Osteoblast (primary cell): Measurements from ENCODE around the gene RAD51B. TPM values are rescaled to one million over a fixed set of nuclear protein-coding genes. Genes with fewer than 3 reads are reported as not detected.

Experiments used
- DNase-seq: peaks from one replicate; pipeline ENCODE4 v3.0.0; 2011; ENCODE audit warnings: low spot score, mixed read lengths; ENCODE audit not compliant: insufficient read length; ENCODE audit errors: missing footprints
- H2AFZ ChIP-seq: 2 replicates; pipeline ENCODE4 v1.6.0; 2011; ENCODE audit warnings: mild to moderate bottlenecking, low read length
- H3K27ac ChIP-seq: 2 replicates; pipeline ENCODE4 v1.5.1; 2011; ENCODE audit warnings: mild to moderate bottlenecking, low read depth, low read length, moderate library complexity
- H3K27me3 ChIP-seq: 2 replicates; pipeline ENCODE4 v1.6.0; 2012; ENCODE audit warnings: mild to moderate bottlenecking, control low read depth, inconsistent platforms, low read length, moderate library complexity; ENCODE audit not compliant: insufficient read depth
- H3K36me3 ChIP-seq: 2 replicates; pipeline ENCODE4 v1.5.1; 2011; ENCODE audit warnings: mild to moderate bottlenecking, low read length, control low read depth, moderate library complexity; ENCODE audit not compliant: insufficient read depth
- H3K4me1 ChIP-seq: 2 replicates; pipeline ENCODE4 v1.5.1; 2011; ENCODE audit warnings: mild to moderate bottlenecking, low read length, control low read depth, moderate library complexity; ENCODE audit not compliant: insufficient read depth
- H3K4me2 ChIP-seq: 2 replicates; pipeline ENCODE4 v1.6.0; 2011; ENCODE audit warnings: mild to moderate bottlenecking, low read length; ENCODE audit not compliant: insufficient read depth
- H3K4me3 ChIP-seq: fragments of 200-600 bp; sonication (generic); 3 replicates; pipeline ENCODE4 v1.5.1; 2012; ENCODE audit warnings: mild to moderate bottlenecking, low read length, inconsistent platforms; ENCODE audit not compliant: insufficient read depth
- H3K79me2 ChIP-seq: 2 replicates; pipeline ENCODE4 v1.6.0; 2012; ENCODE audit warnings: mild to moderate bottlenecking, low read length, control low read depth, inconsistent platforms; ENCODE audit not compliant: insufficient read depth
- H3K9me3 ChIP-seq: 2 replicates; pipeline ENCODE4 v1.5.1; 2011; ENCODE audit warnings: low read depth, low read length, control low read depth
- H4K20me1 ChIP-seq: 2 replicates; pipeline ENCODE4 v1.6.0; 2012; ENCODE audit warnings: mild to moderate bottlenecking, low read length, control low read depth; ENCODE audit not compliant: insufficient read depth
- total RNA-seq: library from RNA; depleted of rRNA; stranded (reverse); fragments of >200 nt; gene quantifications from 2 replicates; pipeline ENCODE4 v1.2.3, GENCODE V29; 2012
- TF ChIP-seq, protein P1 (sequence below): IDR thresholded peaks from 2 replicates; pipeline ENCODE4 v1.5.1; 2011; ENCODE audit warnings: mild to moderate bottlenecking, low read depth, low read length, moderate library complexity; ENCODE audit errors: extremely low read depth

The RAD51B gene
- total RNA-seq, 1 donor, result 13.8 TPM

DNA sequence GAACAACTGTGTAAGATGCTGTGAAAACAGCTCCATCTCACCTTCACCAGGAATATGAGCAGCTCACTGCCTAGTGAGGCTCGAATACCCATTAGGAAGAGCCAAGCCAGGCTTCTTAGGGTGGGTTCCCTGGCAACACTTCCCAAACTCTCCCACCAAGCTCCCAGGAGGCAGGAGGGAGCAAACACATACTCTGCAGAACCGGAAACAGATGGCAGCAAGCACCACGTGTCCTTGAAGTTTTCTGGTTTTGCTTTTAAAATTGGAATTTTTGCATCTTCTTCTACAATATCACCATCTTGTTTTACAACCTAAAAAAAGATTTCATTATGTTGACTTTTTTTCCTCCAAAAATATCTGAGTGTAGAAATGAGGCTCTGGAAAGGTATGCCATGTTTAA lies 786.6 kb downstream of the RAD51B start:
- no peak for DNase-seq
- Histone ChIP-seq H3K27ac (no peak overlapping the region), H3K4me2 (no peak overlapping the region), H3K79me2 (no peaks in the 10 kb centered on the region), H3K36me3 (no peaks in the 10 kb centered on the region), H2AFZ (no peak overlapping the region), H3K4me1 (peaks cover 7% of the 10 kb centered on the region), H3K27me3 (no peaks in the 10 kb centered on the region), H4K20me1 (no peaks in the 10 kb centered on the region), H3K9me3 (peaks cover 3% of the 10 kb centered on the region), H3K4me3 (no peak overlapping the region)
- TF ChIP-seq, protein P1, sequence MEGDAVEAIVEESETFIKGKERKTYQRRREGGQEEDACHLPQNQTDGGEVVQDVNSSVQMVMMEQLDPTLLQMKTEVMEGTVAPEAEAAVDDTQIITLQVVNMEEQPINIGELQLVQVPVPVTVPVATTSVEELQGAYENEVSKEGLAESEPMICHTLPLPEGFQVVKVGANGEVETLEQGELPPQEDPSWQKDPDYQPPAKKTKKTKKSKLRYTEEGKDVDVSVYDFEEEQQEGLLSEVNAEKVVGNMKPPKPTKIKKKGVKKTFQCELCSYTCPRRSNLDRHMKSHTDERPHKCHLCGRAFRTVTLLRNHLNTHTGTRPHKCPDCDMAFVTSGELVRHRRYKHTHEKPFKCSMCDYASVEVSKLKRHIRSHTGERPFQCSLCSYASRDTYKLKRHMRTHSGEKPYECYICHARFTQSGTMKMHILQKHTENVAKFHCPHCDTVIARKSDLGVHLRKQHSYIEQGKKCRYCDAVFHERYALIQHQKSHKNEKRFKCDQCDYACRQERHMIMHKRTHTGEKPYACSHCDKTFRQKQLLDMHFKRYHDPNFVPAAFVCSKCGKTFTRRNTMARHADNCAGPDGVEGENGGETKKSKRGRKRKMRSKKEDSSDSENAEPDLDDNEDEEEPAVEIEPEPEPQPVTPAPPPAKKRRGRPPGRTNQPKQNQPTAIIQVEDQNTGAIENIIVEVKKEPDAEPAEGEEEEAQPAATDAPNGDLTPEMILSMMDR, result no peak

DNA sequence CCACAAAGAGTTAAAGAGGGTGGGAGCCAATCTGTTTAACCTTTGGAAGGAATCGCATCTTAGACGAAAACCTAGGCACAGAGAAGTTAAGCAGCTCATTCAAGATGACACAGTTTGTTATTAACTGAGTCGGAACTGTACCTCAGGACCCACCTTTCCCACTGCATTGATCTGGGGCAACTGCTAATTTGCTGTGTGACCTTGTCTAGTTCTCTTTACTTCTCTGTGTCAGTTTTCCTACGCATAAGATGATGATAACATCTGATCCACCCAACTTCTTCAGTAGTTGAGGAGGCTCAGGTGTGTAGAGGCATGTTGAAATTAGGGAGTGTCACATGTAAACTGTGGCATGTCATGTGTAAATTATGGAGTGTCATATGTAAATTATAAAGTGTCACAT lies 787.1 kb downstream of the RAD51B start:
- Histone ChIP-seq H3K4me3 (no peak overlapping the region), H3K27me3 (no peaks in the 10 kb centered on the region), H3K79me2 (no peaks in the 10 kb centered on the region), H2AFZ (peak overlapping the region; percentile 81), H3K4me1 (peaks cover 7% of the 10 kb centered on the region), H3K36me3 (no peaks in the 10 kb centered on the region), H3K27ac (no peak overlapping the region), H4K20me1 (no peaks in the 10 kb centered on the region), H3K9me3 (peaks cover 3% of the 10 kb centered on the region), H3K4me2 (no peak overlapping the region)
- peak; percentile 64 for DNase-seq
- TF ChIP-seq, protein P1, result no peak

DNA sequence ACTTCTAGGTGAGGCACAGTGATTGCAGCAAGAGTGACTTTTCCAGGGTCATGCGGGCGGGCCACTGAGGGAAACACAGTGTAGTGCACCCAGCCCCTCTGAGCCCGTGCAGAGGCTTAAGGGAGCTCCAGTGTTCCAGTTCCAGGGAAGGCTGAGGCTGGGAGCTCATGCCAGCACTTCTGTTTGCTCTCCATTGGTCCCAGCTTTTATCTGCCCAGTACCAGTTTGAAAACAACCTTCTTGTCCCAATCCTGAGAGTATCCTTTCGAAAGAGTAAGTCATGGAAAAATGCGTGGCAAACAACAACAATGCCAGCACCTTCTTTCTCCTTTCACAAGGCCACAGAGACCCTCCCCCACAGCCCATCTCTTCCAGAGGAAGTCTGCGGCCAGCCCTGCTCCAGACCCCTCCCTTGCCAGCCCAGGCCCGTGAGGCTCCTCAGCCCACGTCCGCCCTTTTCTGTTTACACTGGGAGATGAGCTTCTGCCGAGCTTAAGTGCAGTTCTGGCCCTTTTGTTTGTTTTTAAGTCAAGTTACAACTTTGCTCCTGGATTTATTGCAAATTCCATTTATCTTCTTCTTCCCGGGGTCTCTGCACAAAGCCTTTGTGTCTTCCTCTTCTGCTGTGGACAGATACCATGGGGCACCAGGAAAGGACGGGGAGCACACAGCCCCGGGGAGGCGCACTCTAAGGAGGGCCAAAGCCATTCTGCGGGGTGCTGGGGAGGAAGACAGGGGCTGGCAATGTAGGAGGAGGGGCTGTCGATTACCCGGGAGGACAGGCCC lies 787.7 kb downstream of the RAD51B start:
- no peaks in the 10 kb centered on the region for H3K27me3 ChIP-seq

More for the DNA sequence above, 787.7 kb downstream of the RAD51B start:
- H3K4me3 ChIP-seq, result no peak overlapping the region
- H4K20me1 ChIP-seq, result no peaks in the 10 kb centered on the region
- TF ChIP-seq, protein P1, result no peak
- H3K4me2 ChIP-seq, result peak overlapping the region; percentile 20
- peaks cover 7% of the 10 kb centered on the region for H3K4me1 ChIP-seq
- H3K36me3 ChIP-seq, result no peaks in the 10 kb centered on the region
- peak overlapping the region; percentile 81 for H2AFZ ChIP-seq
- no peaks in the 10 kb centered on the region for H3K79me2 ChIP-seq
- H3K27ac ChIP-seq, result no peak overlapping the region
- peaks cover 3% of the 10 kb centered on the region for H3K9me3 ChIP-seq
- DNase-seq, result peak; percentile 77
